SK-N-SH (cell line): ENCODE results near the gene MTFMT. TPM values are rescaled to one million over a fixed set of nuclear protein-coding genes. Genes with fewer than 3 reads are reported as not detected.
"Not testable (repeated sequence)": the region's sequence is repeated elsewhere in the genome, so short reads cannot be mapped to it uniquely, and the experiment has no call there.

Source experiments
- CTCF ChIA-PET: fragments of 300-600, 350-600 bp; formaldehyde crosslinking; extraction: SDS; loops from one replicate; lab custom pipeline; 2021; lab: Yijun Ruan, JAX
- POLR2A ChIA-PET: fragments of 350-600 bp; sonication (Branson Sonifier 250); formaldehyde crosslinking; extraction: SDS; loops from one replicate; lab custom pipeline; 2020; ENCODE audit warnings: antibody characterized with exemption, inconsistent platforms; lab: Yijun Ruan, JAX
- DNase-seq: peaks from one replicate; pipeline ENCODE4 v3.0.0; 2012
- H2AFZ ChIP-seq: fragments of 200-600 bp; sonication (generic); 2 replicates; pipeline ENCODE4 v1.8.1; 2016; ENCODE audit warnings: antibody characterized with exemption, mild to moderate bottlenecking, low read depth
- H3F3A ChIP-seq: fragments of 200-600 bp; sonication (generic); replicated peaks from 2 replicates; pipeline ENCODE3; 2016; ENCODE audit warnings: antibody characterized with exemption, mild to moderate bottlenecking; ENCODE audit not compliant: insufficient read depth
- H3K27ac ChIP-seq, 2 experiments: fragments of 200-500 bp in 1 of 2; fragments of 200-600 bp in 1 of 2; sonication (Bioruptor generic) in 1 of 2; sonication (generic), shearing (Covaris generic) in 1 of 2; 2 replicates each; pipeline versions ENCODE4 v1.5.1 to v1.6.1; 2014 to 2016; ENCODE audit warnings: low read depth in 2 of 2, inconsistent platforms in 1 of 2, low read length in 1 of 2, mild to moderate bottlenecking in 1 of 2, mixed read lengths in 1 of 2
- H3K27me3 ChIP-seq: fragments of 200-600 bp; sonication (generic), shearing (Covaris generic); 2 replicates; pipeline ENCODE4 v1.6.1; 2016; ENCODE audit warnings: mixed run types; ENCODE audit not compliant: insufficient read depth
- H3K36me3 ChIP-seq, 2 experiments: fragments of 200-500 bp in 1 of 2; fragments of 200-600 bp in 1 of 2; sonication (Bioruptor generic) in 1 of 2; sonication (generic) in 1 of 2; replicated peaks in 1 of 2; 2 replicates each; pipeline versions ENCODE3 to v1.5.1; 2014 to 2016; ENCODE audit warnings: low read length in 1 of 2, mild to moderate bottlenecking in 1 of 2; ENCODE audit not compliant: insufficient read depth in 2 of 2, control insufficient read depth in 1 of 2
- H3K4me1 ChIP-seq, 2 experiments: fragments of 200-500 bp in 1 of 2; fragments of 200-600 bp in 1 of 2; sonication (Bioruptor generic) in 1 of 2; sonication (generic), shearing (Covaris generic) in 1 of 2; 2 replicates each; pipeline versions ENCODE4 v1.5.1 to v1.6.1; 2014 to 2016; ENCODE audit warnings: low read depth in 1 of 2, low read length in 1 of 2, mixed run types in 1 of 2; ENCODE audit not compliant: insufficient read depth in 2 of 2, control insufficient read depth in 1 of 2
- H3K4me2 ChIP-seq: fragments of 200-600 bp; sonication (generic), shearing (Covaris generic); 2 replicates; pipeline ENCODE4 v1.6.1; 2017; ENCODE audit warnings: mixed run types
- H3K4me3 ChIP-seq, 2 experiments: fragments of 200-500 bp in 1 of 2; fragments of 200-600 bp in 1 of 2; sonication (Bioruptor generic) in 1 of 2; sonication (generic), shearing (Covaris generic) in 1 of 2; 2 replicates each; pipeline versions ENCODE4 v1.5.1 to v1.8.1; 2014 to 2016; ENCODE audit warnings: low read depth in 2 of 2, inconsistent platforms in 1 of 2, low read length in 1 of 2, mild to moderate bottlenecking in 1 of 2, mixed read lengths in 1 of 2, moderate library complexity in 1 of 2
- H3K79me2 ChIP-seq: fragments of 200-600 bp; sonication (generic); 2 replicates; pipeline ENCODE4 v1.8.1; 2017; ENCODE audit warnings: mild to moderate bottlenecking; ENCODE audit not compliant: insufficient read depth
- H3K9ac ChIP-seq: fragments of 200-600 bp; sonication (generic); 2 replicates; pipeline ENCODE4 v1.6.1; 2017; ENCODE audit warnings: mixed run types
- H3K9me2 ChIP-seq: fragments of 200-600 bp; sonication (generic); 2 replicates; pipeline ENCODE4 v1.6.1; 2017; ENCODE audit warnings: mixed run types
- H3K9me3 ChIP-seq: fragments of 200-600 bp; sonication (generic); 2 replicates; pipeline ENCODE4 v1.6.1; 2017; ENCODE audit warnings: mixed run types, mild to moderate bottlenecking, moderate library complexity
- H4K20me1 ChIP-seq: fragments of 200-600 bp; sonication (generic); 2 replicates; pipeline ENCODE4 v1.6.1; 2017; ENCODE audit warnings: mild to moderate bottlenecking, mixed run types; ENCODE audit not compliant: insufficient read depth
- CTCF ChIP-seq: fragments of 200-600 bp; sonication (generic); IDR thresholded peaks from 2 replicates; pipeline ENCODE4 v1.6.1; 2017; ENCODE audit warnings: antibody characterized with exemption, mild to moderate bottlenecking, moderate library complexity
- ELF1 ChIP-seq: IDR thresholded peaks from 2 replicates; pipeline ENCODE4 v1.4.0; 2012
- FOXJ3 ChIP-seq: sonication (generic); formaldehyde crosslinking; IDR thresholded peaks from 2 replicates; pipeline ENCODE4 v1.5.1; 2020; ENCODE audit warnings: mild to moderate bottlenecking, missing genetic modification reagents
- FOXM1 ChIP-seq: IDR thresholded peaks from 2 replicates; pipeline ENCODE4 v1.4.0; 2012; ENCODE audit warnings: low read depth, mild to moderate bottlenecking
- GATA2 ChIP-seq: sonication (generic); formaldehyde crosslinking; IDR thresholded peaks from 2 replicates; pipeline ENCODE4 v1.5.0; 2020; ENCODE audit warnings: mild to moderate bottlenecking, missing genetic modification reagents
- NFIC ChIP-seq: IDR thresholded peaks from 2 replicates; pipeline ENCODE4 v1.4.0; 2012; ENCODE audit warnings: borderline replicate concordance
- WGBS: methylation state at CpG from one replicate; pipeline ENCODE4 v1.1.6; 2017; ENCODE audit warnings: low lambda C conversion rate; 5-methylcytosine and 5-hydroxymethylcytosine counted together
- polyA plus RNA-seq, 3 experiments: library from polyadenylated mRNA; depleted of rRNA; stranded (reverse); fragments of >200 nt; gene quantifications; 2 replicates each; pipeline ENCODE4 v1.2.3, GENCODE V29; 2012
- TF ChIP-seq, protein P1 (sequence below): fragments of 150-350 bp; IDR thresholded peaks from 2 replicates; pipeline ENCODE4 v1.6.1; 2017; ENCODE audit warnings: antibody characterized with exemption, low read length, low read depth, borderline replicate concordance

MTFMT gene
- polyA plus RNA-seq, 1 of the 3 experiments (the other 2 are of a cell fraction) = 12.1 TPM

GRCh38 chr15:65075607-65076395, 46.4 kb upstream of the MTFMT start:
- H3K9ac ChIP-seq, H3K36me3 ChIP-seq, DNase-seq, H3K4me2 ChIP-seq, H3K27me3 ChIP-seq, H3F3A ChIP-seq, H4K20me1 ChIP-seq, H3K9me3 ChIP-seq, H3K27ac ChIP-seq, H3K9me2 ChIP-seq, H2AFZ ChIP-seq, H3K79me2 ChIP-seq, H3K4me3 ChIP-seq, POLR2A ChIA-PET: not testable (repeated sequence)
- 80% methylated on average over 10 of the region's 12 CpGs for WGBS
- peaks cover 0 to 12% of the 10 kb centered on the region in 2 experiments; a peak in 1 of 4 replicates for H3K4me1 ChIP-seq
- CTCF ChIA-PET = interaction anchor here (0.7 to 4.6 kb wide), 5 partner anchors 12 to 42 kb away, joined by 3 to 39 read pairs (median 10); no protein-coding TSS in a partner anchor

GRCh38 chr15:65074946-65075345, 45.5 kb upstream of the MTFMT start:
- H3K9me3 ChIP-seq, DNase-seq, H3K36me3 ChIP-seq, POLR2A ChIA-PET, H3K79me2 ChIP-seq, H3F3A ChIP-seq, H4K20me1 ChIP-seq, H2AFZ ChIP-seq, H3K27me3 ChIP-seq, H3K9me2 ChIP-seq, H3K9ac ChIP-seq, H3K4me3 ChIP-seq, H3K27ac ChIP-seq, H3K4me2 ChIP-seq: not testable (repeated sequence)
- CTCF ChIA-PET = interaction anchor here (1.1 to 2.0 kb wide), 2 partner anchors 21 to 26 kb away, joined by 6 to 7 read pairs; no protein-coding TSS in a partner anchor
- H3K4me1 ChIP-seq = peaks cover 0 to 12% of the 10 kb centered on the region in 2 experiments; a peak in 1 of 4 replicates
- no CpG with 5 or more reads among the region's 22 CpGs for WGBS

DNA sequence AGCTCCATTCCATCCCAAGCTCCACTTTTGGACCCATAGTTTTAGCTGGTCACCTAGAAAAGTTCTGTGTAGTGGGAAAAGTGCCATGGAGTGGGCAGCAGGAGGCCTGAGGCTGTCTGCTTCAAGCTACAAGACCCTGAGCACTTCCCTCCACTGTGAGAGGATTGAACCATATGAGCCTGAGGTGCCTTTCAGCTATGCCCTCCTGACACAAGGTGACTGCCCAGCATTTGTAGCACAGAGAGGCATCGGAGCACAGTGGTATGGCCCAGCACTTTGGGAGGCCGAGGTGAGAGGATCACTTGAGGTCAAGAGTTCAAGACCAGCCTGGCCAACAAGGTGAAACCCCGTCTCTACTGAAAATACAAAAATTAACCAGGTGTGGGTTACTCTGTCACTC, 43.2 kb upstream of the MTFMT start:
- ChIA-PET CTCF (interaction anchor here (1.3 to 3.3 kb wide), 3 partner anchors 18 to 39 kb away, joined by 7 to 16 read pairs (median 7); no protein-coding TSS in a partner anchor), POLR2A (no interaction called here)
- no peak overlapping the region for H3K4me3 ChIP-seq
- no peaks in the 10 kb centered on the region for H3K9me3 ChIP-seq
- TF ChIP-seq, protein P1, sequence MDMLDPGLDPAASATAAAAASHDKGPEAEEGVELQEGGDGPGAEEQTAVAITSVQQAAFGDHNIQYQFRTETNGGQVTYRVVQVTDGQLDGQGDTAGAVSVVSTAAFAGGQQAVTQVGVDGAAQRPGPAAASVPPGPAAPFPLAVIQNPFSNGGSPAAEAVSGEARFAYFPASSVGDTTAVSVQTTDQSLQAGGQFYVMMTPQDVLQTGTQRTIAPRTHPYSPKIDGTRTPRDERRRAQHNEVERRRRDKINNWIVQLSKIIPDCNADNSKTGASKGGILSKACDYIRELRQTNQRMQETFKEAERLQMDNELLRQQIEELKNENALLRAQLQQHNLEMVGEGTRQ = no peak
- TF ChIP-seq CTCF (no peak), GATA2 (CRISPR knock-in tag) (no peak), ELF1 (no peak), FOXJ3 (CRISPR knock-in tag) (no peak), FOXM1 (no peak), NFIC (no peak)
- no peaks in the 10 kb centered on the region for H3F3A ChIP-seq
- no peaks in the 10 kb centered on the region for H3K9me2 ChIP-seq
- H3K9ac ChIP-seq = no peak overlapping the region
- no peaks in the 10 kb centered on the region for H3K79me2 ChIP-seq
- 91% methylated on average over 3 of the region's 3 CpGs for WGBS
- H4K20me1 ChIP-seq = no peaks in the 10 kb centered on the region
- peaks cover 0 to 12% of the 10 kb centered on the region in 2 experiments; a peak in 1 of 4 replicates for H3K4me1 ChIP-seq
- no peaks in the 10 kb centered on the region for H3K36me3 ChIP-seq
- H3K4me2 ChIP-seq = no peak overlapping the region
- H2AFZ ChIP-seq = no peak overlapping the region
- no peak for DNase-seq
- H3K27ac ChIP-seq = no peak overlapping the region
- no peaks in the 10 kb centered on the region for H3K27me3 ChIP-seq
